Liver (tissue), 9 donors: ENCODE data around the gene IGDCC3. TPM values are rescaled to one million over a fixed set of nuclear protein-coding genes. Genes with fewer than 3 reads are reported as not detected.

Experiments
- DNase-seq: peaks from one replicate; pipeline ENCODE4 v3.0.0-alpha.2; 2017; ENCODE audit warnings: low spot score
- H3K27ac ChIP-seq, 2 donors: one replicate each; pipeline ENCODE4 v1.7.0; 2013; ENCODE audit warnings: inconsistent platforms in 2 of 2, low read length in 2 of 2, control low read depth in 1 of 2, low read depth in 1 of 2, mild to moderate bottlenecking in 1 of 2
- H3K27me3 ChIP-seq, 4 donors: one replicate each; pipeline versions ENCODE4 v1.6.1 to v1.7.0; 2013; ENCODE audit warnings: low read length in 3 of 4, inconsistent platforms in 1 of 4, mild to moderate bottlenecking in 1 of 4, moderate library complexity in 1 of 4; ENCODE audit not compliant: control insufficient read depth in 4 of 4, insufficient read depth in 4 of 4
- H3K36me3 ChIP-seq, 4 donors: one replicate each; pipeline versions ENCODE4 v1.6.1 to v1.7.0; 2013; ENCODE audit warnings: low read length in 3 of 4, mild to moderate bottlenecking in 3 of 4, low read depth in 1 of 4, moderate library complexity in 1 of 4; ENCODE audit not compliant: control insufficient read depth in 4 of 4, insufficient read depth in 3 of 4
- H3K4me1 ChIP-seq, 4 donors: one replicate each; pipeline versions ENCODE4 v1.6.1 to v1.7.0; 2013; ENCODE audit warnings: low read length in 3 of 4, mild to moderate bottlenecking in 3 of 4, moderate library complexity in 1 of 4; ENCODE audit not compliant: control insufficient read depth in 4 of 4, insufficient read depth in 4 of 4
- H3K4me3 ChIP-seq, 3 donors: one replicate each; pipeline versions ENCODE4 v1.6.1 to v1.7.0; 2013; ENCODE audit warnings: low read length in 3 of 3, control low read depth in 1 of 3, low read depth in 1 of 3, mild to moderate bottlenecking in 1 of 3
- H3K9ac ChIP-seq, 2 donors: one replicate each; pipeline ENCODE4 v1.7.0; 2013; ENCODE audit warnings: low read length in 2 of 2, mild to moderate bottlenecking in 2 of 2, moderate library complexity in 2 of 2, control low read depth in 1 of 2, low read depth in 1 of 2
- H3K9me3 ChIP-seq, 4 donors: one replicate each; pipeline versions ENCODE4 v1.6.1 to v1.7.0; 2013; ENCODE audit warnings: low read length in 3 of 4; ENCODE audit not compliant: control insufficient read depth in 4 of 4
- EGR1 ChIP-seq, 2 donors: IDR thresholded peaks; 2 replicates each; pipeline ENCODE4 v1.6.1; 2016 to 2018; ENCODE audit warnings: antibody characterized with exemption in 2 of 2, low read depth in 2 of 2
- FOXA1 ChIP-seq: IDR thresholded peaks from 2 replicates; pipeline ENCODE4 v1.6.1; 2016; ENCODE audit warnings: antibody characterized with exemption
- FOXA2 ChIP-seq: IDR thresholded peaks from 2 replicates; pipeline ENCODE4 v1.6.1; 2016; ENCODE audit warnings: antibody characterized with exemption
- GABPA ChIP-seq, 2 donors: IDR thresholded peaks in 1 of 2; conservative IDR thresholded peaks in 1 of 2; 2 replicates each; pipeline ENCODE4 v1.6.1; 2016; ENCODE audit warnings: antibody characterized with exemption in 2 of 2, mild to moderate bottlenecking in 1 of 2, moderate library complexity in 1 of 2
- HNF4A ChIP-seq, 2 donors: conservative IDR thresholded peaks; 2 replicates each; pipeline ENCODE4 v1.6.1; 2016; ENCODE audit warnings: antibody characterized with exemption in 2 of 2, mild to moderate bottlenecking in 2 of 2
- HNF4G ChIP-seq: IDR thresholded peaks from 2 replicates; pipeline ENCODE4 v1.6.1; 2016; ENCODE audit warnings: antibody characterized with exemption
- JUND ChIP-seq, 2 donors: IDR thresholded peaks; 2 replicates each; pipeline ENCODE4 v1.6.1; 2016; ENCODE audit warnings: antibody characterized with exemption in 2 of 2
- NR2F2 ChIP-seq: IDR thresholded peaks from 2 replicates; pipeline ENCODE4 v1.6.1; 2016; ENCODE audit warnings: antibody characterized with exemption
- RAD21 ChIP-seq, 2 donors: IDR thresholded peaks; 2 replicates each; pipeline ENCODE4 v1.6.1; 2016; ENCODE audit warnings: antibody characterized with exemption in 2 of 2, mild to moderate bottlenecking in 2 of 2
- RXRA ChIP-seq, 2 donors: IDR thresholded peaks; 2 replicates each; pipeline ENCODE4 v1.6.1; 2017 to 2018; ENCODE audit warnings: antibody characterized with exemption in 2 of 2, mild to moderate bottlenecking in 1 of 2
- SP1 ChIP-seq: IDR thresholded peaks from 2 replicates; pipeline ENCODE4 v1.6.1; 2018; ENCODE audit warnings: antibody characterized with exemption, mild to moderate bottlenecking
- TAF1 ChIP-seq: conservative IDR thresholded peaks from 2 replicates; pipeline ENCODE4 v1.6.1; 2016; ENCODE audit warnings: antibody characterized with exemption, mild to moderate bottlenecking
- YY1 ChIP-seq: IDR thresholded peaks from 2 replicates; pipeline ENCODE4 v1.6.1; 2016; ENCODE audit warnings: antibody characterized with exemption, mild to moderate bottlenecking
- WGBS: extraction: QIAGEN DNeasy Blood & Tissue Kit; methylation state at CpG from one replicate; pipeline ENCODE4 v1.1.7; 2013; 5-methylcytosine and 5-hydroxymethylcytosine counted together
- polyA plus RNA-seq, 2 donors: library from polyadenylated mRNA; stranded (reverse) in 1 of 2; unstranded in 1 of 2; fragments of 200-250 nt in 1 of 2; fragments of >200 nt in 1 of 2; fragmentation: Nextera tagmentation in 1 of 2; extraction: Ambion mirVana in 1 of 2; gene quantifications; one replicate each; pipeline versions ENCODE4 v1.2.1 to v1.2.3, GENCODE V29; 2013 to 2015
- total RNA-seq, 2 donors: library from RNA; depleted of rRNA; stranded (reverse); fragments of >200 nt; gene quantifications; one replicate each; pipeline ENCODE4 v1.2.3, GENCODE V29; 2014
- TF ChIP-seq, protein P1 (sequence below): fragments of 150-350 bp; IDR thresholded peaks from 2 replicates; pipeline ENCODE4 v1.5.1; 2017; ENCODE audit warnings: improper control_type of control experiment, low read depth, low read length; ENCODE audit not compliant: missing input control
- TF ChIP-seq, protein P2 (sequence below): IDR thresholded peaks from 2 replicates; pipeline ENCODE4 v1.6.1; 2016; ENCODE audit warnings: antibody characterized with exemption
- TF ChIP-seq, protein P3 (sequence below): IDR thresholded peaks from 2 replicates; pipeline ENCODE4 v1.6.1; 2016; ENCODE audit warnings: antibody characterized with exemption, mild to moderate bottlenecking
- TF ChIP-seq, protein P4 (sequence below): IDR thresholded peaks from 2 replicates; pipeline ENCODE4 v1.6.1; 2016; ENCODE audit warnings: antibody characterized with exemption
- TF ChIP-seq, protein P5 (sequence below): IDR thresholded peaks from 2 replicates; pipeline ENCODE4 v1.6.1; 2016; ENCODE audit warnings: antibody characterized with exemption
- donor health status: healthy.
- donor health status: healthy.
- donor health status: healthy.
- donor health status: healthy.
- donor health status: healthy.

IGDCC3 gene
- total and polyA plus RNA-seq, 4 donors: 1.5 TPM; not detected in 3

DNA sequence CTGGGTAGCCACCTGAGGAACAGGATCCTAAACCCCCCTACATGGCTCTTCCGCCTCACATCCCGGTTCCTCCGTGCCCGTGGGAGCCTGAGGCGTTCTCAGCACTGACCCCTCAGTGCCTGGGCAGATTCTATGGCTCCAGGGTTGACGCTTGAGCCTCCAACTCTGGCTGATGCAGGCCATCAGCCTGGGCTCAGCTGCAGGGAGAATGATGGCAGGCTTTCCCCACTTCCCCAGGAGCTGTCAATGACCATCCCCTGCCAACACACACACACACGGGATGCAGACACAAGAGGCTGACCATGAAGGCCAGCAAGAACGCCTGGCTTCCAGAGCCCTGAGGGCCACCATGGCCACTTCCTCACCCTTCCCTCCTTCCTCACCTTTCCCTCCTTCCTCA lies 15.8 kb upstream of the IGDCC3 start:
- Histone ChIP-seq H3K27me3 (peaks cover 0 to 5% (median 0%) of the 10 kb centered on the region in 4 donors), H3K4me3 (no peak overlapping the region), H3K9ac (no peak overlapping the region), H3K27ac (no peak overlapping the region), H3K36me3 (no peaks in the 10 kb centered on the region), H3K9me3 (no peaks in the 10 kb centered on the region), H3K4me1 (peaks cover 0 to 2% (median 0%) of the 10 kb centered on the region in 4 donors)
- 89% methylated on average over 8 of the region's 8 CpGs for WGBS
- DNase-seq: no peak
- TF ChIP-seq, protein P1, sequence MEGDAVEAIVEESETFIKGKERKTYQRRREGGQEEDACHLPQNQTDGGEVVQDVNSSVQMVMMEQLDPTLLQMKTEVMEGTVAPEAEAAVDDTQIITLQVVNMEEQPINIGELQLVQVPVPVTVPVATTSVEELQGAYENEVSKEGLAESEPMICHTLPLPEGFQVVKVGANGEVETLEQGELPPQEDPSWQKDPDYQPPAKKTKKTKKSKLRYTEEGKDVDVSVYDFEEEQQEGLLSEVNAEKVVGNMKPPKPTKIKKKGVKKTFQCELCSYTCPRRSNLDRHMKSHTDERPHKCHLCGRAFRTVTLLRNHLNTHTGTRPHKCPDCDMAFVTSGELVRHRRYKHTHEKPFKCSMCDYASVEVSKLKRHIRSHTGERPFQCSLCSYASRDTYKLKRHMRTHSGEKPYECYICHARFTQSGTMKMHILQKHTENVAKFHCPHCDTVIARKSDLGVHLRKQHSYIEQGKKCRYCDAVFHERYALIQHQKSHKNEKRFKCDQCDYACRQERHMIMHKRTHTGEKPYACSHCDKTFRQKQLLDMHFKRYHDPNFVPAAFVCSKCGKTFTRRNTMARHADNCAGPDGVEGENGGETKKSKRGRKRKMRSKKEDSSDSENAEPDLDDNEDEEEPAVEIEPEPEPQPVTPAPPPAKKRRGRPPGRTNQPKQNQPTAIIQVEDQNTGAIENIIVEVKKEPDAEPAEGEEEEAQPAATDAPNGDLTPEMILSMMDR: no peak
- TF ChIP-seq FOXA1: no peak
- no peak for TF ChIP-seq SP1
- no peak for TF ChIP-seq FOXA2
- TF ChIP-seq, protein P2, sequence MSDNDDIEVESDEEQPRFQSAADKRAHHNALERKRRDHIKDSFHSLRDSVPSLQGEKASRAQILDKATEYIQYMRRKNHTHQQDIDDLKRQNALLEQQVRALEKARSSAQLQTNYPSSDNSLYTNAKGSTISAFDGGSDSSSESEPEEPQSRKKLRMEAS: no peak
- no peak for TF ChIP-seq YY1
- no peak for TF ChIP-seq RAD21 (IDR thresholded peaks at IDR 0.05)
- TF ChIP-seq HNF4A (conservative IDR thresholded peaks at IDR 0.05): no peak
- TF ChIP-seq, protein P3, sequence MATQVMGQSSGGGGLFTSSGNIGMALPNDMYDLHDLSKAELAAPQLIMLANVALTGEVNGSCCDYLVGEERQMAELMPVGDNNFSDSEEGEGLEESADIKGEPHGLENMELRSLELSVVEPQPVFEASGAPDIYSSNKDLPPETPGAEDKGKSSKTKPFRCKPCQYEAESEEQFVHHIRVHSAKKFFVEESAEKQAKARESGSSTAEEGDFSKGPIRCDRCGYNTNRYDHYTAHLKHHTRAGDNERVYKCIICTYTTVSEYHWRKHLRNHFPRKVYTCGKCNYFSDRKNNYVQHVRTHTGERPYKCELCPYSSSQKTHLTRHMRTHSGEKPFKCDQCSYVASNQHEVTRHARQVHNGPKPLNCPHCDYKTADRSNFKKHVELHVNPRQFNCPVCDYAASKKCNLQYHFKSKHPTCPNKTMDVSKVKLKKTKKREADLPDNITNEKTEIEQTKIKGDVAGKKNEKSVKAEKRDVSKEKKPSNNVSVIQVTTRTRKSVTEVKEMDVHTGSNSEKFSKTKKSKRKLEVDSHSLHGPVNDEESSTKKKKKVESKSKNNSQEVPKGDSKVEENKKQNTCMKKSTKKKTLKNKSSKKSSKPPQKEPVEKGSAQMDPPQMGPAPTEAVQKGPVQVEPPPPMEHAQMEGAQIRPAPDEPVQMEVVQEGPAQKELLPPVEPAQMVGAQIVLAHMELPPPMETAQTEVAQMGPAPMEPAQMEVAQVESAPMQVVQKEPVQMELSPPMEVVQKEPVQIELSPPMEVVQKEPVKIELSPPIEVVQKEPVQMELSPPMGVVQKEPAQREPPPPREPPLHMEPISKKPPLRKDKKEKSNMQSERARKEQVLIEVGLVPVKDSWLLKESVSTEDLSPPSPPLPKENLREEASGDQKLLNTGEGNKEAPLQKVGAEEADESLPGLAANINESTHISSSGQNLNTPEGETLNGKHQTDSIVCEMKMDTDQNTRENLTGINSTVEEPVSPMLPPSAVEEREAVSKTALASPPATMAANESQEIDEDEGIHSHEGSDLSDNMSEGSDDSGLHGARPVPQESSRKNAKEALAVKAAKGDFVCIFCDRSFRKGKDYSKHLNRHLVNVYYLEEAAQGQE: no peak
- TF ChIP-seq, protein P4, sequence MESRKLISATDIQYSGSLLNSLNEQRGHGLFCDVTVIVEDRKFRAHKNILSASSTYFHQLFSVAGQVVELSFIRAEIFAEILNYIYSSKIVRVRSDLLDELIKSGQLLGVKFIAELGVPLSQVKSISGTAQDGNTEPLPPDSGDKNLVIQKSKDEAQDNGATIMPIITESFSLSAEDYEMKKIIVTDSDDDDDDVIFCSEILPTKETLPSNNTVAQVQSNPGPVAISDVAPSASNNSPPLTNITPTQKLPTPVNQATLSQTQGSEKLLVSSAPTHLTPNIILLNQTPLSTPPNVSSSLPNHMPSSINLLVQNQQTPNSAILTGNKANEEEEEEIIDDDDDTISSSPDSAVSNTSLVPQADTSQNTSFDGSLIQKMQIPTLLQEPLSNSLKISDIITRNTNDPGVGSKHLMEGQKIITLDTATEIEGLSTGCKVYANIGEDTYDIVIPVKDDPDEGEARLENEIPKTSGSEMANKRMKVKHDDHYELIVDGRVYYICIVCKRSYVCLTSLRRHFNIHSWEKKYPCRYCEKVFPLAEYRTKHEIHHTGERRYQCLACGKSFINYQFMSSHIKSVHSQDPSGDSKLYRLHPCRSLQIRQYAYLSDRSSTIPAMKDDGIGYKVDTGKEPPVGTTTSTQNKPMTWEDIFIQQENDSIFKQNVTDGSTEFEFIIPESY: no peak
- no peak for TF ChIP-seq NR2F2
- no peak for TF ChIP-seq GABPA (IDR thresholded peaks at IDR 0.05 in 1 of 2, conservative IDR thresholded peaks at IDR 0.05 in 1 of 2)
- TF ChIP-seq EGR1 (IDR thresholded peaks at IDR 0.05; ENCODE audit: low read depth in 2 of 2): no peak
- no peak for TF ChIP-seq HNF4G
- no peak for TF ChIP-seq TAF1
- TF ChIP-seq JUND (IDR thresholded peaks at IDR 0.05): no peak
- TF ChIP-seq, protein P5, sequence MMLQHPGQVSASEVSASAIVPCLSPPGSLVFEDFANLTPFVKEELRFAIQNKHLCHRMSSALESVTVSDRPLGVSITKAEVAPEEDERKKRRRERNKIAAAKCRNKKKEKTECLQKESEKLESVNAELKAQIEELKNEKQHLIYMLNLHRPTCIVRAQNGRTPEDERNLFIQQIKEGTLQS: no peak
- no peak for TF ChIP-seq RXRA (IDR thresholded peaks at IDR 0.05)
